ENCODE measurements around the gene ZNF511.
"Not testable (repeated sequence)": the region's sequence is repeated elsewhere in the genome, so short reads cannot be mapped to it uniquely, and the experiment has no call there.

ZNF511 gene

GRCh38 chr10:133318494-133319127 lies 9.9 kb downstream of the ZNF511 start:
- no peak for DNase-seq

- not testable (repeated sequence) for DNase-seq
These were observed 12.2 kb downstream of the ZNF511 start for GRCh38 chr10:133320852-133321422.

GRCh38 chr10:133322064-133322709 lies 13.5 kb downstream of the ZNF511 start:
- DNase-seq, result not testable (repeated sequence)

GRCh38 chr10:133324198-133324792 lies 15.6 kb downstream of the ZNF511 start:
- peak; percentile 20 for DNase-seq

GRCh38 chr10:133324857-133325260 lies 16.1 kb downstream of the ZNF511 start:
- no peak for DNase-seq

- no peak for DNase-seq
These were observed 16.9 kb downstream of the ZNF511 start for GRCh38 chr10:133325440-133326222.

GRCh38 chr10:133326223-133326551 lies 17.5 kb downstream of the ZNF511 start:
- DNase-seq, result no peak

- no peak for DNase-seq
These were observed 18.3 kb downstream of the ZNF511 start for GRCh38 chr10:133326745-133327650.

GRCh38 chr10:133327651-133328357 lies 19.1 kb downstream of the ZNF511 start:
- DNase-seq, result no peak

GRCh38 chr10:133328358-133329343 lies 19.9 kb downstream of the ZNF511 start:
- no peak for DNase-seq

- DNase-seq, result peak; percentile 33
These were observed 20.9 kb downstream of the ZNF511 start for GRCh38 chr10:133329491-133330202.

- DNase-seq, result no peak
These were observed 24.4 kb downstream of the ZNF511 start for GRCh38 chr10:133332936-133333699.

GRCh38 chr10:133334503-133335245 lies 26.0 kb downstream of the ZNF511 start:
- no peak for DNase-seq

GRCh38 chr10:133335246-133336117 lies 26.8 kb downstream of the ZNF511 start:
- no peak for DNase-seq

- DNase-seq, result no peak
These were observed 27.4 kb downstream of the ZNF511 start for GRCh38 chr10:133336118-133336576.

GRCh38 chr10:133336577-133337369 lies 28.1 kb downstream of the ZNF511 start, which contains the start of gene CALY:
CALY (minus strand) TSS chr10:133336896; CDS start chr10:133328989, 7,907 bp downstream.
- no peak for DNase-seq

Measured in NCI-H1694 treated with DMSO at 0.1 percent for 48 hours (cell line).